Naive B cell (primary cell): ENCODE measurements around the gene COLEC11. TPM values are rescaled to one million over a fixed set of nuclear protein-coding genes. Genes with fewer than 3 reads are reported as not detected.
"Not testable (repeated sequence)": the region's sequence is repeated elsewhere in the genome, so short reads cannot be mapped to it uniquely, and the experiment has no call there.

Experiments
- ATAC-seq, 2 donors: fragments of 150-1000 bp; cut with Tn5 transposase; 2 replicates each; pipeline ENCODE4 v1.10.0; 2021; ENCODE audit warnings: low read depth in 2 of 2, mild to moderate bottlenecking in 2 of 2, moderate library complexity in 2 of 2
- DNase-seq: peaks from one replicate; pipeline ENCODE4 v3.0.0; 2022
- H3K27ac Mint-ChIP-seq, 6 donors: one replicate each; pipeline ENCODE4 v1.8.0; 2020 to 2022; ENCODE audit warnings: mild to moderate bottlenecking in 6 of 6, mixed read lengths in 6 of 6, moderate library complexity in 5 of 6, inconsistent platforms in 2 of 6
- H3K27me3 Mint-ChIP-seq, 3 donors: one replicate each; pipeline ENCODE4 v1.8.0; 2021 to 2022; ENCODE audit warnings: mixed read lengths in 3 of 3, mild to moderate bottlenecking in 1 of 3
- H3K36me3 Mint-ChIP-seq, 2 donors: one replicate each; pipeline ENCODE4 v1.8.0; 2020 to 2022; ENCODE audit warnings: mixed read lengths in 2 of 2, inconsistent platforms in 1 of 2, mild to moderate bottlenecking in 1 of 2
- H3K4me1 Mint-ChIP-seq, 3 donors: one replicate each; pipeline ENCODE4 v1.8.0; 2020 to 2022; ENCODE audit warnings: mixed read lengths in 3 of 3, inconsistent platforms in 1 of 3, mild to moderate bottlenecking in 1 of 3, moderate library complexity in 1 of 3
- H3K4me3 Mint-ChIP-seq, 8 donors: one replicate each; pipeline ENCODE4 v1.8.0; 2020 to 2022; ENCODE audit warnings: mild to moderate bottlenecking in 8 of 8, mixed read lengths in 8 of 8, moderate library complexity in 8 of 8, inconsistent platforms in 2 of 8
- H3K9me3 Mint-ChIP-seq, 7 donors: one replicate each; pipeline ENCODE4 v1.8.0; 2020 to 2022; ENCODE audit warnings: mixed read lengths in 7 of 7, mild to moderate bottlenecking in 5 of 7, inconsistent platforms in 2 of 7, moderate library complexity in 1 of 7
- polyA plus RNA-seq, 6 donors: library from polyadenylated mRNA; unstranded; fragments of 300-500 nt; fragmentation: Illumina TruSeq; gene quantifications; one replicate each; pipeline ENCODE4 v1.2.3, GENCODE V29; 2021; ENCODE audit warnings: low read depth in 6 of 6

Gene COLEC11
- polyA plus RNA-seq, 6 donors from 2014 or later: not detected

- no peaks in the 10 kb centered on the region for H3K36me3 Mint-ChIP-seq
- H3K27me3 Mint-ChIP-seq: peaks cover 0 to 28% (median 20%) of the 10 kb centered on the region in 3 donors
- no peak overlapping the region for H3K4me3 Mint-ChIP-seq
- H3K9me3 Mint-ChIP-seq: peaks cover 0 to 2% (median 0%) of the 10 kb centered on the region in 7 donors
- ATAC-seq (no peak), DNase-seq (no peak)
- H3K27ac Mint-ChIP-seq: no peak overlapping the region
- H3K4me1 Mint-ChIP-seq: peaks cover 0 to 6% (median 0%) of the 10 kb centered on the region in 3 donors
Measured at GRCh38 chr2:3634596-3635121, 39.7 kb downstream of the COLEC11 start.

GRCh38 chr2:3635171-3635974 is 40.5 kb downstream of the COLEC11 start:
- H3K27ac Mint-ChIP-seq: no peak overlapping the region
- H3K4me1 Mint-ChIP-seq: peaks cover 0 to 6% (median 0%) of the 10 kb centered on the region in 3 donors
- peaks cover 0 to 2% (median 0%) of the 10 kb centered on the region in 7 donors for H3K9me3 Mint-ChIP-seq
- ATAC-seq (no peak), DNase-seq (no peak)
- no peak overlapping the region for H3K4me3 Mint-ChIP-seq
- H3K36me3 Mint-ChIP-seq: no peaks in the 10 kb centered on the region
- H3K27me3 Mint-ChIP-seq: peaks cover 0 to 28% (median 20%) of the 10 kb centered on the region in 3 donors

GRCh38 chr2:3635975-3636327 is 41.0 kb downstream of the COLEC11 start:
- H3K36me3 Mint-ChIP-seq, H3K27ac Mint-ChIP-seq, H3K9me3 Mint-ChIP-seq, ATAC-seq, DNase-seq, H3K4me1 Mint-ChIP-seq: not testable (repeated sequence)
- peaks cover 0 to 28% (median 20%) of the 10 kb centered on the region in 3 donors for H3K27me3 Mint-ChIP-seq
- peak overlapping the region in 1 of 8 donors; percentile 47 for H3K4me3 Mint-ChIP-seq

GRCh38 chr2:3636586-3637310 is 41.8 kb downstream of the COLEC11 start:
- Mint-ChIP-seq H3K36me3 (no peaks in the 10 kb centered on the region), H3K27ac (no peak overlapping the region), H3K4me3 (no peak overlapping the region), H3K27me3 (peaks cover 0 to 28% (median 20%) of the 10 kb centered on the region in 3 donors), H3K9me3 (peaks cover 0 to 2% (median 0%) of the 10 kb centered on the region in 7 donors), H3K4me1 (peaks cover 0 to 6% (median 0%) of the 10 kb centered on the region in 3 donors)
- ATAC-seq (no peak), DNase-seq (no peak)

GRCh38 chr2:3637311-3637675 is 42.4 kb downstream of the COLEC11 start:
- H3K4me1 Mint-ChIP-seq: peaks cover 0 to 6% (median 0%) of the 10 kb centered on the region in 3 donors
- H3K27ac Mint-ChIP-seq: peak overlapping the region in 1 of 6 donors; percentile 65
- H3K36me3 Mint-ChIP-seq: no peaks in the 10 kb centered on the region
- peaks cover 0 to 28% (median 20%) of the 10 kb centered on the region in 3 donors for H3K27me3 Mint-ChIP-seq
- no peak overlapping the region for H3K4me3 Mint-ChIP-seq
- H3K9me3 Mint-ChIP-seq: peaks cover 0 to 2% (median 0%) of the 10 kb centered on the region in 7 donors
- ATAC-seq (no peak), DNase-seq (no peak)

- Mint-ChIP-seq H3K27ac (no peak overlapping the region), H3K36me3 (no peaks in the 10 kb centered on the region), H3K27me3 (peaks cover 0 to 28% (median 20%) of the 10 kb centered on the region in 3 donors), H3K4me3 (no peak overlapping the region), H3K9me3 (peaks cover 0 to 2% (median 0%) of the 10 kb centered on the region in 7 donors), H3K4me1 (peaks cover 0 to 6% (median 0%) of the 10 kb centered on the region in 3 donors)
- no peak for ATAC-seq
- DNase-seq: no peak
Measured at GRCh38 chr2:3637692-3638455, 43.0 kb downstream of the COLEC11 start.

GRCh38 chr2:3638456-3638810 is 43.5 kb downstream of the COLEC11 start:
- no peak overlapping the region for H3K27ac Mint-ChIP-seq
- H3K4me3 Mint-ChIP-seq: no peak overlapping the region
- H3K9me3 Mint-ChIP-seq: peaks cover 0 to 2% (median 0%) of the 10 kb centered on the region in 7 donors
- H3K27me3 Mint-ChIP-seq: peaks cover 0 to 34% (median 16%) of the 10 kb centered on the region in 3 donors
- ATAC-seq: no peak
- H3K36me3 Mint-ChIP-seq: no peaks in the 10 kb centered on the region
- DNase-seq: no peak
- peaks cover 0 to 6% (median 0%) of the 10 kb centered on the region in 3 donors for H3K4me1 Mint-ChIP-seq

GRCh38 chr2:3639015-3639630 is 44.2 kb downstream of the COLEC11 start:
- Mint-ChIP-seq H3K27me3 (peaks cover 0 to 37% (median 13%) of the 10 kb centered on the region in 3 donors), H3K9me3 (peaks cover 0 to 2% (median 0%) of the 10 kb centered on the region in 7 donors), H3K4me3 (no peak overlapping the region), H3K36me3 (no peaks in the 10 kb centered on the region), H3K27ac (no peak overlapping the region), H3K4me1 (peaks cover 0 to 6% (median 0%) of the 10 kb centered on the region in 3 donors)
- no peak for DNase-seq
- ATAC-seq: no peak

- no peak overlapping the region for H3K4me3 Mint-ChIP-seq
- DNase-seq (no peak), ATAC-seq (no peak)
- peaks cover 0 to 6% (median 0%) of the 10 kb centered on the region in 3 donors for H3K4me1 Mint-ChIP-seq
- no peak overlapping the region for H3K27ac Mint-ChIP-seq
- peaks cover 0 to 2% (median 0%) of the 10 kb centered on the region in 7 donors for H3K9me3 Mint-ChIP-seq
- H3K36me3 Mint-ChIP-seq: no peaks in the 10 kb centered on the region
- H3K27me3 Mint-ChIP-seq: peaks cover 0 to 37% (median 13%) of the 10 kb centered on the region in 3 donors
Measured at GRCh38 chr2:3639653-3640052, 44.7 kb downstream of the COLEC11 start.

GRCh38 chr2:3641181-3641580 is 46.3 kb downstream of the COLEC11 start:
- ATAC-seq (no peak), DNase-seq (no peak)
- Mint-ChIP-seq H3K27me3 (peaks cover 0 to 25% (median 0%) of the 10 kb centered on the region in 3 donors), H3K27ac (no peak overlapping the region), H3K4me3 (no peak overlapping the region), H3K4me1 (no peaks in the 10 kb centered on the region), H3K36me3 (no peaks in the 10 kb centered on the region), H3K9me3 (peaks cover 0 to 2% (median 0%) of the 10 kb centered on the region in 7 donors)

GRCh38 chr2:3641841-3642421 is 47.0 kb downstream of the COLEC11 start:
- no peak overlapping the region for H3K27ac Mint-ChIP-seq
- no peak for DNase-seq
- H3K4me3 Mint-ChIP-seq: no peak overlapping the region
- no peaks in the 10 kb centered on the region for H3K36me3 Mint-ChIP-seq
- no peaks in the 10 kb centered on the region for H3K4me1 Mint-ChIP-seq
- H3K9me3 Mint-ChIP-seq: peaks cover 0 to 2% (median 0%) of the 10 kb centered on the region in 7 donors
- no peak for ATAC-seq
- peaks cover 0 to 19% (median 0%) of the 10 kb centered on the region in 3 donors for H3K27me3 Mint-ChIP-seq

GRCh38 chr2:3642521-3643215 is 47.8 kb downstream of the COLEC11 start:
- Mint-ChIP-seq H3K4me1 (no peaks in the 10 kb centered on the region), H3K27ac (peak overlapping the region in 1 of 6 donors; percentile 63), H3K9me3 (no peaks in the 10 kb centered on the region), H3K36me3 (no peaks in the 10 kb centered on the region), H3K27me3 (peaks cover 0 to 12% (median 0%) of the 10 kb centered on the region in 3 donors), H3K4me3 (no peak overlapping the region)
- no peak for DNase-seq
- no peak for ATAC-seq
